ENCODE measurements around the gene GRIN3B. TPM values are rescaled to one million over a fixed set of nuclear protein-coding genes. Genes with fewer than 3 reads are reported as not detected.
A peak's percentile ranks its signal among the peaks of the same experiment; 100 is the strongest.

Gene GRIN3B
- total RNA-seq, 2 donors from 2014 or later, result 2.0 TPM

GRCh38 chr19:1028062-1028926 is 28.1 kb downstream of the GRIN3B start:
- Histone ChIP-seq H3K9ac (ENCODE audit: extremely low read depth, low read length, poor library complexity, severe bottlenecking) (peak overlapping the region; percentile 99), H3K27ac (ENCODE audit: low read depth, low read length) (peak overlapping the region; percentile 84), H3K27me3 (ENCODE audit: control insufficient read depth, insufficient read depth, low read length, poor library complexity, severe bottlenecking) (no peaks in the 10 kb centered on the region), H3K4me1 (ENCODE audit: control insufficient read depth, insufficient read depth, low read length) (peaks cover 6% of the 10 kb centered on the region), H3K36me3 (ENCODE audit: control insufficient read depth, insufficient read depth, low read length) (peaks cover 35% of the 10 kb centered on the region), H3K4me3 (ENCODE audit: low read length) (peak overlapping the region; percentile 98), H3K9me3 (ENCODE audit: control insufficient read depth, low read length) (no peaks in the 10 kb centered on the region)
- H3K36me3 Mint-ChIP-seq (ENCODE audit: low read depth), result peaks cover 33% of the 10 kb centered on the region
- WGBS, 2 experiments (ENCODE audit: insufficient coverage in 1 of 2, insufficient read length in 1 of 2), result 4 to 10% methylated on average over 18 to 53 of the region's 58 CpGs
- H3K9me3 Mint-ChIP-seq, result no peaks in the 10 kb centered on the region
- H3K4me1 Mint-ChIP-seq, result peaks cover 5% of the 10 kb centered on the region
- TF ChIP-seq CTCF (conservative IDR thresholded peaks at IDR 0.05), result no peak
- H3K4me3 Mint-ChIP-seq, result peak overlapping the region; percentile 93
- no peaks in the 10 kb centered on the region for H3K27me3 Mint-ChIP-seq (ENCODE audit: insufficient read depth)
- peak overlapping the region; percentile 86 for H3K27ac Mint-ChIP-seq
- peak; percentile 92 for DNase-seq

GRCh38 chr19:1032264-1032867 is 32.1 kb downstream of the GRIN3B start:
- H3K27ac Mint-ChIP-seq, result no peak overlapping the region
- H3K9me3 Mint-ChIP-seq, result no peaks in the 10 kb centered on the region
- no peak for DNase-seq
- Histone ChIP-seq H3K9ac (ENCODE audit: extremely low read depth, low read length, poor library complexity, severe bottlenecking) (no peak overlapping the region), H3K4me1 (ENCODE audit: control insufficient read depth, insufficient read depth, low read length) (peaks cover 6% of the 10 kb centered on the region), H3K4me3 (ENCODE audit: low read length) (no peak overlapping the region), H3K27me3 (ENCODE audit: control insufficient read depth, insufficient read depth, low read length, poor library complexity, severe bottlenecking) (no peaks in the 10 kb centered on the region), H3K9me3 (ENCODE audit: control insufficient read depth, low read length) (no peaks in the 10 kb centered on the region), H3K36me3 (ENCODE audit: control insufficient read depth, insufficient read depth, low read length) (peaks cover 55% of the 10 kb centered on the region), H3K27ac (ENCODE audit: low read depth, low read length) (no peak overlapping the region)
- no peak overlapping the region for H3K4me3 Mint-ChIP-seq
- TF ChIP-seq CTCF (conservative IDR thresholded peaks at IDR 0.05), result no peak
- H3K4me1 Mint-ChIP-seq, result peaks cover 5% of the 10 kb centered on the region
- H3K36me3 Mint-ChIP-seq (ENCODE audit: low read depth), result peaks cover 48% of the 10 kb centered on the region
- H3K27me3 Mint-ChIP-seq (ENCODE audit: insufficient read depth), result no peaks in the 10 kb centered on the region
- WGBS, 2 experiments (ENCODE audit: insufficient coverage in 1 of 2, insufficient read length in 1 of 2), result 92 to 94% methylated on average over 19 to 20 of the region's 20 CpGs

GRCh38 chr19:1035998-1036621 is 35.9 kb downstream of the GRIN3B start:
- Histone ChIP-seq H3K4me3 (ENCODE audit: low read length) (no peak overlapping the region), H3K4me1 (ENCODE audit: control insufficient read depth, insufficient read depth, low read length) (no peaks in the 10 kb centered on the region), H3K27ac (ENCODE audit: low read depth, low read length) (no peak overlapping the region), H3K9ac (ENCODE audit: extremely low read depth, low read length, poor library complexity, severe bottlenecking) (no peak overlapping the region), H3K9me3 (ENCODE audit: control insufficient read depth, low read length) (no peaks in the 10 kb centered on the region), H3K27me3 (ENCODE audit: control insufficient read depth, insufficient read depth, low read length, poor library complexity, severe bottlenecking) (no peaks in the 10 kb centered on the region), H3K36me3 (ENCODE audit: control insufficient read depth, insufficient read depth, low read length) (peaks cover 48% of the 10 kb centered on the region)
- peak; percentile 59 for TF ChIP-seq CTCF (conservative IDR thresholded peaks at IDR 0.05)
- H3K27me3 Mint-ChIP-seq (ENCODE audit: insufficient read depth), result no peaks in the 10 kb centered on the region
- no peaks in the 10 kb centered on the region for H3K9me3 Mint-ChIP-seq
- WGBS, 2 experiments (ENCODE audit: insufficient coverage in 1 of 2, insufficient read length in 1 of 2), result 89 to 95% methylated on average over 22 to 29 of the region's 29 CpGs
- DNase-seq, result peak; percentile 75
- no peak overlapping the region for H3K27ac Mint-ChIP-seq
- peaks cover 52% of the 10 kb centered on the region for H3K36me3 Mint-ChIP-seq (ENCODE audit: low read depth)
- H3K4me3 Mint-ChIP-seq, result no peak overlapping the region
- H3K4me1 Mint-ChIP-seq, result peaks cover 5% of the 10 kb centered on the region

Measured in endodermal cell (in vitro differentiated cells).